Naive thymus-derived CD4-positive, alpha-beta T cell (primary cell): ENCODE measurements around the gene IL6ST. TPM values are rescaled to one million over a fixed set of nuclear protein-coding genes. Genes with fewer than 3 reads are reported as not detected.
"Not testable (repeated sequence)": the region's sequence is repeated elsewhere in the genome, so short reads cannot be mapped to it uniquely, and the experiment has no call there.

Source experiments
- ATAC-seq: fragments of 150-1000 bp; cut with Tn5 transposase; 2 replicates; pipeline ENCODE4 v1.10.0; 2021; ENCODE audit warnings: mild to moderate bottlenecking, moderate library complexity
- CTCF ChIA-PET: fragments of 350-600 bp; sonication (Branson Sonifier 250); formaldehyde crosslinking; loops from one replicate; lab custom pipeline; 2021; ENCODE audit warnings: antibody characterized with exemption; lab: Charles Lee
- POLR2A ChIA-PET: fragments of 350-600 bp; sonication (Branson Sonifier 250); formaldehyde crosslinking; loops from one replicate; lab custom pipeline; 2021; ENCODE audit warnings: antibody characterized with exemption, inconsistent platforms; lab: Charles Lee
- DNase-seq, 9 donors: peaks; one replicate each; pipeline versions ENCODE4 v3.0.0 to v3.0.0-alpha.2; 2020 to 2022; ENCODE audit warnings: mixed read lengths in 1 of 9
- H3K27ac ChIP-seq: one replicate; pipeline ENCODE4 v1.7.0; 2013; ENCODE audit warnings: mild to moderate bottlenecking, low read depth, low read length, moderate library complexity
- H3K27me3 ChIP-seq, 2 donors: one replicate each; pipeline ENCODE4 v1.7.0; 2013; ENCODE audit warnings: low read length in 2 of 2, mild to moderate bottlenecking in 2 of 2, moderate library complexity in 2 of 2; ENCODE audit not compliant: control insufficient read depth in 2 of 2, insufficient read depth in 2 of 2
- H3K36me3 ChIP-seq, 3 experiments: 1 replicate in 2 of 3; 2 replicates in 1 of 3; pipeline ENCODE4 v1.7.0; 2013; ENCODE audit warnings: low read length in 3 of 3, mild to moderate bottlenecking in 3 of 3, moderate library complexity in 1 of 3; ENCODE audit not compliant: insufficient read depth in 3 of 3, control insufficient read depth in 2 of 3
- H3K4me1 ChIP-seq, 2 donors: one replicate each; pipeline ENCODE4 v1.7.0; 2013; ENCODE audit warnings: low read length in 2 of 2, mild to moderate bottlenecking in 2 of 2, moderate library complexity in 1 of 2; ENCODE audit not compliant: control insufficient read depth in 2 of 2, insufficient read depth in 2 of 2
- H3K4me3 ChIP-seq: 2 replicates; pipeline ENCODE4 v1.7.0; 2013; ENCODE audit warnings: mild to moderate bottlenecking, low read length
- H3K9me3 ChIP-seq, 3 experiments: 1 replicate in 2 of 3; 2 replicates in 1 of 3; pipeline ENCODE4 v1.7.0; 2013; ENCODE audit warnings: low read length in 3 of 3; ENCODE audit not compliant: control insufficient read depth in 2 of 3
- H3K27ac Mint-ChIP-seq, 9 donors: one replicate each; pipeline ENCODE4 v1.8.0; 2020 to 2022; ENCODE audit warnings: mixed read lengths in 9 of 9, mild to moderate bottlenecking in 8 of 9, moderate library complexity in 5 of 9, inconsistent platforms in 2 of 9
- H3K27me3 Mint-ChIP-seq, 5 donors: one replicate each; pipeline ENCODE4 v1.8.0; 2021 to 2022; ENCODE audit warnings: mixed read lengths in 5 of 5, mild to moderate bottlenecking in 1 of 5
- H3K36me3 Mint-ChIP-seq, 5 donors: one replicate each; pipeline ENCODE4 v1.8.0; 2020 to 2022; ENCODE audit warnings: mixed read lengths in 5 of 5, mild to moderate bottlenecking in 3 of 5, inconsistent platforms in 1 of 5
- H3K4me1 Mint-ChIP-seq, 7 donors: one replicate each; pipeline ENCODE4 v1.8.0; 2020 to 2022; ENCODE audit warnings: mixed read lengths in 7 of 7, mild to moderate bottlenecking in 3 of 7, inconsistent platforms in 1 of 7
- H3K4me3 Mint-ChIP-seq, 10 donors: one replicate each; pipeline ENCODE4 v1.8.0; 2020 to 2022; ENCODE audit warnings: mild to moderate bottlenecking in 10 of 10, mixed read lengths in 10 of 10, moderate library complexity in 6 of 10, inconsistent platforms in 2 of 10
- H3K9me3 Mint-ChIP-seq, 11 donors: one replicate each; pipeline ENCODE4 v1.8.0; 2020 to 2022; ENCODE audit warnings: mixed read lengths in 11 of 11, mild to moderate bottlenecking in 4 of 11, inconsistent platforms in 1 of 11, moderate library complexity in 1 of 11
- intact Hi-C, 2 donors: fragments of 100-400 bp; cut with micrococcal nuclease; formaldehyde crosslinking; loops; one replicate each; pipeline ENCODE4 v1.15.1; 2023
- polyA plus RNA-seq, 2 donors: library from polyadenylated mRNA; unstranded; fragments of 300-500 nt; fragmentation: Illumina TruSeq; gene quantifications; one replicate each; pipeline ENCODE4 v1.2.3, GENCODE V29; 2021
- total RNA-seq, 6 experiments: library from RNA in 5 of 6; stranded (reverse) in 5 of 6; gene quantifications; 1 replicate in 5 of 6; 2 replicates in 1 of 6; pipeline ENCODE4 v1.2.3 and lab custom pipeline; 2021 to 2026

Gene IL6ST
- total and polyA plus RNA-seq, 7 experiments from 2014 or later: 101 to 372 (median 225) TPM

DNA sequence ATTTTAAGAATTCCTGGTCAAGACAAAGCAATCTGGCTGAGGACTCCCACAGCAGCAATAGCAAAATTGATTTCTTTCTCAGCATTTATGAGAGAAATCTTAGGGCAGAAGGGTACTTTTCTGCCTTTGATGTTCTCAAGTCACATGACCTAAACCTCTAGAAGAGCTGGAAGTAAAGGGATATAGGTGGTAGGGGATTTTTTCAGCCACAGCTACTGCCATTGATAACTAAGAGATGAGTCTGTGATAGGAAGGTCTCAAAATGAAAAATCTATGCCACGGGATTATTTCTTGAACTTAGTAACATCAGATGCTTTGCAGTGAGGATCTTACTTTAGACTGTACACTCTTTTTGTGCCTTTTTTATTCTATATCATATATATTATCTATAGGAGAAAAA, 35.6 kb downstream of the IL6ST start:
- Histone ChIP-seq H3K9me3 (no peaks in the 10 kb centered on the region), H3K4me3 (no peak overlapping the region), H3K27me3 (no peaks in the 10 kb centered on the region), H3K36me3 (peaks cover 19 to 71% (median 25%) of the 10 kb centered on the region in 3 experiments), H3K27ac (peak overlapping the region; percentile 48), H3K4me1 (peaks cover 0 to 4% of the 10 kb centered on the region in 2 donors)
- Mint-ChIP-seq H3K36me3 (peaks cover 7 to 51% (median 37%) of the 10 kb centered on the region in 5 donors), H3K4me1 (peaks cover 15 to 59% (median 30%) of the 10 kb centered on the region in 7 donors), H3K4me3 (peak overlapping the region in 4 of 10 donors; percentile 13 to 34 (median 32)), H3K9me3 (no peaks in the 10 kb centered on the region), H3K27me3 (no peaks in the 10 kb centered on the region), H3K27ac (peak overlapping the region in 7 of 9 donors; percentile 49 to 89 (median 69))
- intact Hi-C loops: no loop called here
- DNase-seq: peak in 1 of 9 donors; percentile 47
- ATAC-seq: peak; percentile 84
- ChIA-PET POLR2A (no interaction called here), CTCF (no interaction called here)

DNA sequence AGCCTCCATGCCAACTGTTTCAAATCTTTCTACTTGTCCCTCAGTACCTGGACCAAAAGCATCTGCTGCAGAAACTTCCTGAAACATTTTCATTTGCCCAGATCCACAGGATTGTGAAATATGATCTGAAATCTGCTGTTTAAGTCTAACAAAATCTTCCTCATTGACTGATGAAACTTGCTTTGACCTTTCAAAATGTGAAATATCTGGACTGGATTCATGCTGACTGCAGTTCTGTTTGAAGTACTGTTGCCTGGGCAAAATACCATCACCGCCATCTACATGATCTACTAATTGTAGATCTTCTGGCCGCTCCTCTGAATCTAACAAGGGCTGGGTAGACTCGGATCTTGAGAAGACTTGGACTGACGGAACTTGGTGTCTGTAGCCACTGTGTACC, 53.6 kb downstream of the IL6ST start:
- H3K4me3 ChIP-seq, intact Hi-C loops, H3K4me3 Mint-ChIP-seq, H3K4me1 ChIP-seq, DNase-seq, H3K27me3 ChIP-seq, H3K27me3 Mint-ChIP-seq, H3K27ac ChIP-seq, ATAC-seq, H3K9me3 ChIP-seq, H3K9me3 Mint-ChIP-seq, CTCF ChIA-PET, POLR2A ChIA-PET: not testable (repeated sequence)
- Mint-ChIP-seq H3K4me1 (peaks cover 0 to 73% (median 30%) of the 10 kb centered on the region in 7 donors), H3K27ac (peak overlapping the region in 4 of 9 donors; percentile 21 to 86 (median 74)), H3K36me3 (peaks cover 4 to 55% (median 32%) of the 10 kb centered on the region in 5 donors)
- H3K36me3 ChIP-seq: peaks cover 0 to 62% (median 30%) of the 10 kb centered on the region in 3 experiments

DNA sequence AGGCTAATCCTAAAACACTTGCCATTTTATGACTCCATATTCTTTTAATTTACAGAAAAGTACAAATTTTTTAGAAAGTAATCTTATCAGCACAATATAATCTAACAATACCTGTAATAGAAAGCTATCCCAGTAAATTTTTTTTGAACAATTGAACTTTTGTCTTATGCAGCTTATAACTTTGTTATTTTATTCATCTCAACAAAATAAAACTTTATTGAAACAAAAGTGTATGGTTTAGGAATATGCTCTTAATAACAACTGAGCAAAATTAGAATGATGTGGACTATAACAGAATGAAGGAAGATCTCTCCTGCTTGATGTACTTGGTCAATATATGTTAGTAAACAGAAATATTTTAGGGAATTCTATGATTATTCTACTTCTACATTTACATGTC, 57.2 kb downstream of the IL6ST start:
- intact Hi-C loops: loop anchor here (2.0 to 10.0 kb wide), 6 partner anchors 13 to 900 kb away; partner anchors contain the start of gene CDC20B (in 1 of the 2)
- Mint-ChIP-seq H3K36me3 (peaks cover 0 to 28% (median 17%) of the 10 kb centered on the region in 5 donors), H3K27ac (peak overlapping the region in 3 of 9 donors; percentile 41 to 65 (median 59)), H3K4me1 (peaks cover 0 to 48% (median 14%) of the 10 kb centered on the region in 7 donors)
- H3K4me3 Mint-ChIP-seq, DNase-seq, H3K4me3 ChIP-seq, H3K27me3 ChIP-seq, H3K27me3 Mint-ChIP-seq, H3K9me3 Mint-ChIP-seq, H3K4me1 ChIP-seq, H3K9me3 ChIP-seq, ATAC-seq, H3K27ac ChIP-seq: not testable (repeated sequence)
- POLR2A ChIA-PET: interaction anchor here (0.6 to 1.2 kb wide), 3 partner anchors 10 to 332 kb away, joined by 3 to 4 read pairs (median 3); no protein-coding TSS in a partner anchor
- CTCF ChIA-PET: interaction anchor here (0.9 to 4.4 kb wide), 6 partner anchors 10 to 333 kb away, joined by 3 to 56 read pairs (median 4); no protein-coding TSS in a partner anchor
- peaks cover 0 to 36% (median 14%) of the 10 kb centered on the region in 3 experiments for H3K36me3 ChIP-seq

GRCh38 chr5:55936100-55936693, 58.6 kb downstream of the IL6ST start:
- Mint-ChIP-seq H3K27ac (peak overlapping the region in 6 of 9 donors; percentile 11 to 84 (median 38)), H3K36me3 (peaks cover 0 to 25% (median 10%) of the 10 kb centered on the region in 5 donors), H3K27me3 (no peaks in the 10 kb centered on the region), H3K9me3 (peaks cover 0 to 4% (median 0%) of the 10 kb centered on the region in 11 donors), H3K4me3 (no peak overlapping the region), H3K4me1 (peaks cover 0 to 35% (median 14%) of the 10 kb centered on the region in 7 donors)
- H3K27ac ChIP-seq: no peak overlapping the region
- peaks cover 0 to 23% (median 7%) of the 10 kb centered on the region in 3 experiments for H3K36me3 ChIP-seq
- CTCF ChIA-PET: interaction anchor here (0.5 to 4.4 kb wide), 17 partner anchors 9 to 902 kb away, joined by 3 to 56 read pairs (median 4); no protein-coding TSS in a partner anchor
- intact Hi-C loops: loop anchor here (1.0 to 10.0 kb wide), 10 partner anchors 15 to 902 kb away; partner anchors contain the start of gene CDC20B (in 1 of the 2)
- H3K9me3 ChIP-seq: no peaks in the 10 kb centered on the region
- DNase-seq: peak; percentile 44 to 73 (median 66)
- peak; percentile 91 for ATAC-seq
- H3K4me1 ChIP-seq: no peaks in the 10 kb centered on the region
- H3K27me3 ChIP-seq: no peaks in the 10 kb centered on the region
- no peak overlapping the region for H3K4me3 ChIP-seq
- POLR2A ChIA-PET: interaction anchor here (0.6 to 1.5 kb wide), 5 partner anchors 11 to 256 kb away, joined by 3 to 6 read pairs (median 3); no protein-coding TSS in a partner anchor

DNA sequence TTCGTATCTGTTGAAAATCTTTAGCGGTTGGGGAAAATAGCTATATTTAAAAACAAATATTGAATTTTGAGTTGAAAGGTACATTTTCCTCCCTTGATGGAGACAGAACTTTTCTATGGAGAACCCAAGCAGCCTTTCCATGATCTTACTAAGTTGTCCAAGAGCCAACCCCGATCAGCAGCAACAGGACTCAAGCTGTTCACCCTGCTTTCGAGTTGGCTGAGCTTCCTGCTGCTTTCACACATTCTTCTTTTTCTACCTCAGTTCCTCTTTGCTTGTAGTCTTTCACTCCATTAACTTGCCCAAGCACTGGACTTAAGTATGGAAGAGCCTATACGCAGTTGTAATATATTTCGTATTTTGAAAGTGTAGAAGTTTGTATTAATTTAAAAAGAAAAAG, 59.4 kb downstream of the IL6ST start:
- POLR2A ChIA-PET: interaction anchor here (0.6 to 1.5 kb wide), 3 partner anchors 210 to 257 kb away, joined by 3 read pairs; no protein-coding TSS in a partner anchor
- Histone ChIP-seq H3K36me3 (peaks cover 0 to 15% (median 3%) of the 10 kb centered on the region in 3 experiments), H3K9me3 (no peaks in the 10 kb centered on the region), H3K4me1 (no peaks in the 10 kb centered on the region), H3K4me3 (no peak overlapping the region), H3K27me3 (no peaks in the 10 kb centered on the region), H3K27ac (no peak overlapping the region)
- CTCF ChIA-PET: interaction anchor here (0.6 to 4.4 kb wide), 11 partner anchors 9 to 903 kb away, joined by 3 to 56 read pairs (median 3); no protein-coding TSS in a partner anchor
- Mint-ChIP-seq H3K4me1 (peaks cover 0 to 30% (median 14%) of the 10 kb centered on the region in 7 donors), H3K27ac (peak overlapping the region in 7 of 9 donors; percentile 4 to 84 (median 50)), H3K4me3 (no peak overlapping the region), H3K36me3 (peaks cover 0 to 21% (median 10%) of the 10 kb centered on the region in 5 donors), H3K27me3 (no peaks in the 10 kb centered on the region), H3K9me3 (peaks cover 0 to 4% (median 0%) of the 10 kb centered on the region in 11 donors)
- DNase-seq (no peak), ATAC-seq (no peak)
- intact Hi-C loops: loop anchor here (5.0 to 10.0 kb wide), 3 partner anchors 539 to 902 kb away; no protein-coding TSS in a partner anchor

DNA sequence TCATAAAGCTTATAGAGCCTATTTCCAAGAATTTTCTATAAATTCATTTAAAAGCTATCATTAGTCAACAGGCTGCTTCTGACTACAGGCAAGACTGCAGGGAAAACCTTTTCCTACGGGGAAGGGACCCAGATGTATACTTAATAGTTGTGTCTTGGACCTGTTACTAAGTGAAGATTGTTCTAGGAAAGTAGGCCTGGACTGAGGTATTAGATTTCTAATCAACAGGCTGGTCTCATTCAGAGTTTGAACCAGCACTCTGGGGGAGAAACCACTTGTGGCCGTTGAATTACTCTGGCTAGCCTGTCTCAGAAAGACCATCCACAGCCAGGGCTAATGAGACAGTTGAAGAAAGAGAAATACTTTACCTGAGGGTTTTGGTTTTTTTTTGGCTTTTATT, 60.0 kb downstream of the IL6ST start:
- ATAC-seq: no peak

More for the DNA sequence above, 60.0 kb downstream of the IL6ST start:
- Mint-ChIP-seq H3K4me1 (peaks cover 0 to 27% (median 17%) of the 10 kb centered on the region in 7 donors), H3K9me3 (peaks cover 0 to 4% (median 0%) of the 10 kb centered on the region in 11 donors), H3K36me3 (peaks cover 0 to 17% (median 10%) of the 10 kb centered on the region in 5 donors), H3K4me3 (no peak overlapping the region), H3K27me3 (no peaks in the 10 kb centered on the region), H3K27ac (peak overlapping the region in 3 of 9 donors; percentile 8 to 52 (median 50))
- Histone ChIP-seq H3K27ac (no peak overlapping the region), H3K27me3 (no peaks in the 10 kb centered on the region), H3K4me1 (no peaks in the 10 kb centered on the region), H3K4me3 (no peak overlapping the region), H3K9me3 (no peaks in the 10 kb centered on the region), H3K36me3 (peaks cover 0 to 11% (median 0%) of the 10 kb centered on the region in 3 experiments)
- CTCF ChIA-PET: interaction anchor here (1.0 to 4.4 kb wide), 7 partner anchors 9 to 903 kb away, joined by 3 to 56 read pairs (median 3); no protein-coding TSS in a partner anchor
- POLR2A ChIA-PET: interaction anchor here (1.5 kb wide), 1 partner anchor 257 kb away, joined by 3 read pairs; no protein-coding TSS in a partner anchor
- no peak for DNase-seq
- intact Hi-C loops: loop anchor here (5.0 to 10.0 kb wide), 3 partner anchors 540 to 903 kb away; no protein-coding TSS in a partner anchor
